DMS153 treated with DMSO at 0.1 percent for 48 hours (cell line): Measurements from ENCODE around the gene ILF2.
"Not testable (repeated sequence)": the region's sequence is repeated elsewhere in the genome, so short reads cannot be mapped to it uniquely, and the experiment has no call there.

ENCODE experiments used
- DNase-seq: peaks from one replicate; lab custom pipeline; 2025; ENCODE audit not compliant: unreplicated experiment; lab: John Stamatoyannopoulos, UW

ILF2 gene

GRCh38 chr1:153649137-153649862, 21.5 kb downstream of the ILF2 start:
- DNase-seq = no peak

- no peak for DNase-seq
Observed at GRCh38 chr1:153648000-153648643, 22.7 kb downstream of the ILF2 start.

GRCh38 chr1:153647346-153647714, 23.5 kb downstream of the ILF2 start:
- DNase-seq = no peak

GRCh38 chr1:153646672-153647345, 24.0 kb downstream of the ILF2 start:
- no peak for DNase-seq

- DNase-seq = no peak
Observed at GRCh38 chr1:153643816-153644215, 27.0 kb downstream of the ILF2 start.

GRCh38 chr1:153643100-153643499, 27.7 kb downstream of the ILF2 start:
- no peak for DNase-seq

GRCh38 chr1:153642161-153642560, 28.6 kb downstream of the ILF2 start:
- no peak for DNase-seq

GRCh38 chr1:153640861-153641260, 29.9 kb downstream of the ILF2 start:
- DNase-seq = no peak

- DNase-seq = not testable (repeated sequence)
Observed at GRCh38 chr1:153640213-153640612, 30.6 kb downstream of the ILF2 start.

GRCh38 chr1:153639280-153639679, 31.5 kb downstream of the ILF2 start:
- DNase-seq = no peak

GRCh38 chr1:153638261-153638660, 32.5 kb downstream of the ILF2 start:
- DNase-seq = no peak

GRCh38 chr1:153636312-153636711, 34.5 kb downstream of the ILF2 start:
- no peak for DNase-seq

GRCh38 chr1:153635872-153636271, 34.9 kb downstream of the ILF2 start:
- DNase-seq = no peak

- DNase-seq = peak; percentile 98
Observed at GRCh38 chr1:153633754-153634665, 36.8 kb downstream of the ILF2 start, which contains the start of gene CHTOP. Gene CHTOP (plus strand): TSS chr1:153634066. CDS start chr1:153636589, 2,523 bp downstream.

- DNase-seq = no peak
Observed at GRCh38 chr1:153633161-153633753, 37.5 kb downstream of the ILF2 start.

- no peak for DNase-seq
Observed at GRCh38 chr1:153631047-153632022, 39.5 kb downstream of the ILF2 start.

GRCh38 chr1:153630384-153630783, 40.4 kb downstream of the ILF2 start:
- DNase-seq = no peak

- DNase-seq = no peak
Observed at GRCh38 chr1:153629971-153630370, 40.8 kb downstream of the ILF2 start.

- DNase-seq = no peak
Observed at GRCh38 chr1:153629343-153629665, 41.5 kb downstream of the ILF2 start.
